BJ (cell line): ENCODE data around the gene FGFR2. TPM values are rescaled to one million over a fixed set of nuclear protein-coding genes. Genes with fewer than 3 reads are reported as not detected.

ENCODE experiments used
- CTCF ChIA-PET: fragments of 350-600 bp; formaldehyde crosslinking; extraction: SDS; loops from one replicate; lab custom pipeline; 2021; ENCODE audit warnings: antibody characterized with exemption, inconsistent platforms; lab: Yijun Ruan, JAX
- POLR2A ChIA-PET: fragments of 300-600 bp; sonication (Branson Sonifier 250); formaldehyde crosslinking; extraction: SDS; loops from one replicate; lab custom pipeline; 2021; ENCODE audit warnings: antibody characterized with exemption; lab: Charles Lee
- DNase-seq: peaks from one replicate; pipeline ENCODE4 v3.0.0-alpha.2; 2011; ENCODE audit warnings: low read depth
- H3K27me3 ChIP-seq: 2 replicates; pipeline ENCODE4 v1.6.0; 2011; ENCODE audit warnings: low read length; ENCODE audit not compliant: control insufficient read depth, insufficient read depth
- H3K36me3 ChIP-seq: 2 replicates; pipeline ENCODE4 v1.5.1; 2011; ENCODE audit warnings: low read length; ENCODE audit not compliant: control insufficient read depth, insufficient read depth
- H3K4me3 ChIP-seq: 2 replicates; pipeline ENCODE4 v1.5.1; 2011; ENCODE audit warnings: low read depth, mild to moderate bottlenecking, control low read depth, low read length
- CTCF ChIP-seq: IDR thresholded peaks from 2 replicates; pipeline ENCODE4 v1.5.1; 2011; ENCODE audit warnings: low read depth, mild to moderate bottlenecking, control low read depth, inconsistent platforms, low read length, moderate library complexity; ENCODE audit not compliant: insufficient read depth
- polyA plus RNA-seq: library from polyadenylated mRNA; depleted of rRNA; stranded (reverse); fragments of >200 nt; gene quantifications from 2 replicates; pipeline ENCODE4 v1.2.3, GENCODE V29; 2011

FGFR2 gene
- polyA plus RNA-seq, 1 experiment, result 0.26 TPM

GRCh38 chr10:121519901-121520493 lies 78.2 kb downstream of the FGFR2 start:
- Histone ChIP-seq H3K27me3 (no peaks in the 10 kb centered on the region), H3K4me3 (no peak overlapping the region), H3K36me3 (no peaks in the 10 kb centered on the region)
- TF ChIP-seq CTCF, result no peak
- ChIA-PET POLR2A (no interaction called here), CTCF (no interaction called here)
- no peak for DNase-seq

GRCh38 chr10:121519411-121519810 lies 78.8 kb downstream of the FGFR2 start:
- TF ChIP-seq CTCF, result no peak
- ChIA-PET POLR2A (no interaction called here), CTCF (no interaction called here)
- H3K36me3 ChIP-seq, result no peaks in the 10 kb centered on the region
- H3K27me3 ChIP-seq, result no peaks in the 10 kb centered on the region
- no peak for DNase-seq
- H3K4me3 ChIP-seq, result no peak overlapping the region

GRCh38 chr10:121518333-121518732 lies 79.9 kb downstream of the FGFR2 start:
- Histone ChIP-seq H3K36me3 (no peaks in the 10 kb centered on the region), H3K4me3 (no peak overlapping the region), H3K27me3 (no peaks in the 10 kb centered on the region)
- ChIA-PET POLR2A (no interaction called here), CTCF (interaction anchor here (1.0 kb wide), 1 partner anchor 9 kb away, joined by 3 read pairs; no protein-coding TSS in a partner anchor)
- DNase-seq, result no peak
- no peak for TF ChIP-seq CTCF

GRCh38 chr10:121516093-121516865 lies 82.0 kb downstream of the FGFR2 start:
- POLR2A ChIA-PET, result no interaction called here
- DNase-seq, result no peak
- Histone ChIP-seq H3K27me3 (no peaks in the 10 kb centered on the region), H3K4me3 (no peak overlapping the region), H3K36me3 (no peaks in the 10 kb centered on the region)
- no peak for TF ChIP-seq CTCF
- CTCF ChIA-PET, result no interaction called here

GRCh38 chr10:121514141-121514865 lies 83.9 kb downstream of the FGFR2 start:
- Histone ChIP-seq H3K4me3 (no peak overlapping the region), H3K36me3 (no peaks in the 10 kb centered on the region), H3K27me3 (no peaks in the 10 kb centered on the region)
- POLR2A ChIA-PET, result no interaction called here
- CTCF ChIA-PET, result no interaction called here
- TF ChIP-seq CTCF, result no peak
- DNase-seq, result no peak
